C4-2B (cell line): ENCODE measurements around the gene C1RL.

Experiments used
- ZFX ChIP-seq: fragments of 450-650 bp; IDR thresholded peaks from 2 replicates; pipeline ENCODE4 v1.6.1; 2017
- TF ChIP-seq, protein P1 (sequence below): fragments of 450-650 bp; conservative IDR thresholded peaks from 2 replicates; pipeline ENCODE4 v1.5.1; 2017; ENCODE audit warnings: mild to moderate bottlenecking

DNA sequence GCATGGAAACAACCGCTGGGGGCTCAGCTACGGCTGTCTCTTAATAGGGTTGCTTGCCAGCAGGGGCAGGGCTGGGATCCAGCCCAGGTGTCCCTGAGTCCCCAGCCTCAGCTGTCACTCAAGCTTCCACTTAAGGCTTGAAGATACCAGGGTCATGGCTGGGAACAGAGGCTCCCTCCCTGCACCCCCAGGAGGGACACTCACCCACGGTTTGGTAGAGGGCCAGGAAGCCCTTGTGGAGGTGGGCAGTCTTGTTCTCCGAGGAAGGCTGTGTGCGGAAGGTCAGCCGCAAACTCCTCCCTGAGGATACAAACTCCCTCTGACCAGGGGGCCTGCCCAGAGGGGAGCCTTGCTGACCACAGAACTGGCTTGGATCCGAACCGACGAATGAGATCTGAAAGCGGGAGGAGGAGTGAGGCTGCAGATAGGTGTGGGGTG lies 7.3 kb downstream of the C1RL start:
- TF ChIP-seq, protein P1, sequence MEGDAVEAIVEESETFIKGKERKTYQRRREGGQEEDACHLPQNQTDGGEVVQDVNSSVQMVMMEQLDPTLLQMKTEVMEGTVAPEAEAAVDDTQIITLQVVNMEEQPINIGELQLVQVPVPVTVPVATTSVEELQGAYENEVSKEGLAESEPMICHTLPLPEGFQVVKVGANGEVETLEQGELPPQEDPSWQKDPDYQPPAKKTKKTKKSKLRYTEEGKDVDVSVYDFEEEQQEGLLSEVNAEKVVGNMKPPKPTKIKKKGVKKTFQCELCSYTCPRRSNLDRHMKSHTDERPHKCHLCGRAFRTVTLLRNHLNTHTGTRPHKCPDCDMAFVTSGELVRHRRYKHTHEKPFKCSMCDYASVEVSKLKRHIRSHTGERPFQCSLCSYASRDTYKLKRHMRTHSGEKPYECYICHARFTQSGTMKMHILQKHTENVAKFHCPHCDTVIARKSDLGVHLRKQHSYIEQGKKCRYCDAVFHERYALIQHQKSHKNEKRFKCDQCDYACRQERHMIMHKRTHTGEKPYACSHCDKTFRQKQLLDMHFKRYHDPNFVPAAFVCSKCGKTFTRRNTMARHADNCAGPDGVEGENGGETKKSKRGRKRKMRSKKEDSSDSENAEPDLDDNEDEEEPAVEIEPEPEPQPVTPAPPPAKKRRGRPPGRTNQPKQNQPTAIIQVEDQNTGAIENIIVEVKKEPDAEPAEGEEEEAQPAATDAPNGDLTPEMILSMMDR = no peak
- TF ChIP-seq ZFX = no peak
